ENCODE data around the gene OR8B2.

DNA sequence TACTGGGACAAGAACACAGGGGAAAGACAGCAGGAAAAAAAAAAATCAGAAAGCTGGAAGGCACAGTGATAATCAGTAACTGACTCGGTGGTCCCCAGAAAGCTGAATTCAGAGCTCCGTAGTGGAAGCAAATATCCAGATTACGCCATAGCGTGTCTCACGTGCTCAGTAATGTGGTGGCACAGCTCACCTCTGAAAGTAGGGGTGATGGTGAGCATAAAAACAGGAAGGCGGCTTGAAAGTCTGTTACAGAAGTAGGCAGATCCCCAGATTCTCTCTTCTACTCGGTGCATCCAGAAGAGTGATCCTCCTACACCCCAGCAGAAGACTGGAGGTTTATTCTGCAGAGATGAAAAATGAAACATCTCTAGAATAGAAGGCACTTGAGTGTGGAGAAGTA is 25.6 kb upstream of the OR8B2 start:
- TF ChIP-seq, protein P1, sequence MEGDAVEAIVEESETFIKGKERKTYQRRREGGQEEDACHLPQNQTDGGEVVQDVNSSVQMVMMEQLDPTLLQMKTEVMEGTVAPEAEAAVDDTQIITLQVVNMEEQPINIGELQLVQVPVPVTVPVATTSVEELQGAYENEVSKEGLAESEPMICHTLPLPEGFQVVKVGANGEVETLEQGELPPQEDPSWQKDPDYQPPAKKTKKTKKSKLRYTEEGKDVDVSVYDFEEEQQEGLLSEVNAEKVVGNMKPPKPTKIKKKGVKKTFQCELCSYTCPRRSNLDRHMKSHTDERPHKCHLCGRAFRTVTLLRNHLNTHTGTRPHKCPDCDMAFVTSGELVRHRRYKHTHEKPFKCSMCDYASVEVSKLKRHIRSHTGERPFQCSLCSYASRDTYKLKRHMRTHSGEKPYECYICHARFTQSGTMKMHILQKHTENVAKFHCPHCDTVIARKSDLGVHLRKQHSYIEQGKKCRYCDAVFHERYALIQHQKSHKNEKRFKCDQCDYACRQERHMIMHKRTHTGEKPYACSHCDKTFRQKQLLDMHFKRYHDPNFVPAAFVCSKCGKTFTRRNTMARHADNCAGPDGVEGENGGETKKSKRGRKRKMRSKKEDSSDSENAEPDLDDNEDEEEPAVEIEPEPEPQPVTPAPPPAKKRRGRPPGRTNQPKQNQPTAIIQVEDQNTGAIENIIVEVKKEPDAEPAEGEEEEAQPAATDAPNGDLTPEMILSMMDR (conservative IDR thresholded peaks at IDR 0.05; ENCODE audit: low read length): no peak
- no peak for TF ChIP-seq EZH2phosphoT487 (IDR thresholded peaks at IDR 0.05; ENCODE audit: borderline replicate concordance)

Measured in Loucy (cell line).